Sigmoid colon (tissue), 7 donors: ENCODE measurements around the gene CLRN3. TPM values are rescaled to one million over a fixed set of nuclear protein-coding genes. Genes with fewer than 3 reads are reported as not detected.

ENCODE experiments used
- DNase-seq: peaks from one replicate; pipeline ENCODE4 v3.0.0-alpha.2; 2019
- H3K27ac ChIP-seq, 4 donors: fragments of 200-600 bp; sonication (generic); one replicate each; pipeline ENCODE4 v1.5.1; 2016 to 2019; ENCODE audit warnings: mild to moderate bottlenecking in 1 of 4
- H3K27me3 ChIP-seq, 3 donors: fragments of 200-600 bp; sonication (generic); one replicate each; pipeline ENCODE4 v1.5.1; 2019; ENCODE audit warnings: mild to moderate bottlenecking in 1 of 3
- H3K36me3 ChIP-seq, 4 donors: fragments of 200-600 bp; sonication (generic); one replicate each; pipeline ENCODE4 v1.5.1; 2016 to 2019
- H3K4me1 ChIP-seq, 4 donors: fragments of 200-600 bp; sonication (generic); one replicate each; pipeline ENCODE4 v1.5.1; 2017 to 2019
- H3K4me3 ChIP-seq, 4 donors: fragments of 200-600 bp; sonication (generic); one replicate each; pipeline ENCODE4 v1.5.1; 2017 to 2019; ENCODE audit warnings: mild to moderate bottlenecking in 2 of 4, moderate library complexity in 1 of 4
- H3K9me3 ChIP-seq, 4 donors: fragments of 200-600 bp in 3 of 4; sonication (generic) in 3 of 4; one replicate each; pipeline versions ENCODE4 v1.5.1 to v1.6.1; 2013 to 2019
- CTCF ChIP-seq, 4 experiments: fragments of 450-650 bp in 3 of 4; fragments of 200-600 bp in 1 of 4; IDR thresholded peaks; one replicate each; pipeline ENCODE4 v1.5.1; 2016 to 2019; ENCODE audit warnings: antibody characterized with exemption in 4 of 4, mild to moderate bottlenecking in 3 of 4, moderate library complexity in 2 of 4
- EP300 ChIP-seq, 4 donors: sonication (generic); formaldehyde crosslinking; IDR thresholded peaks; one replicate each; pipeline ENCODE4 v1.6.1; 2017; ENCODE audit warnings: antibody characterized with exemption in 4 of 4
- POLR2A ChIP-seq, 2 donors: fragments of 450-650 bp; IDR thresholded peaks; one replicate each; pipeline ENCODE4 v1.6.1; 2016; ENCODE audit warnings: antibody characterized with exemption in 2 of 2, mild to moderate bottlenecking in 2 of 2, moderate library complexity in 2 of 2
- POLR2AphosphoS5 ChIP-seq, 4 donors: sonication (generic); formaldehyde crosslinking; IDR thresholded peaks; one replicate each; pipeline ENCODE4 v1.6.1; 2017; ENCODE audit warnings: antibody characterized with exemption in 4 of 4
- WGBS, 2 donors: extraction: QIAGEN DNeasy Blood & Tissue Kit; methylation state at CpG; one replicate each; pipeline ENCODE4 v1.1.7; 2013; 5-methylcytosine and 5-hydroxymethylcytosine counted together
- intact Hi-C: fragments of 100-400 bp; cut with DNase I; formaldehyde crosslinking; loops from one replicate; pipeline ENCODE4 v1.15.1; 2023
- polyA plus RNA-seq, 3 donors: library from polyadenylated mRNA; stranded (reverse); fragments of 200-250 nt; gene quantifications; one replicate each; pipeline ENCODE4 v1.2.3, GENCODE V29; 2013
- total RNA-seq, 4 donors: library from RNA; depleted of rRNA; stranded (reverse); fragments of >200 nt; gene quantifications; one replicate each; pipeline ENCODE4 v1.1.0, GENCODE V29; 2016
- donor health status: healthy with polysubstance abuse.
- donor health status: Bipolar disorder and iron deficiency.
- donor health status: healthy.

Gene CLRN3
- total and polyA plus RNA-seq, 7 donors, result 37.8 to 88.9 (median 56.2) TPM; not detected in 4

GRCh38 chr10:127928021-127928806 is 35.5 kb upstream of the CLRN3 start:
- H3K4me1 ChIP-seq, result peaks cover 0 to 13% (median 3%) of the 10 kb centered on the region in 4 donors
- TF ChIP-seq POLR2AphosphoS5 (IDR thresholded peaks at IDR 0.05), result no peak
- no peak for TF ChIP-seq CTCF (IDR thresholded peaks at IDR 0.05)
- no peak for TF ChIP-seq EP300 (IDR thresholded peaks at IDR 0.05)
- TF ChIP-seq POLR2A (IDR thresholded peaks at IDR 0.05), result no peak
- H3K27ac ChIP-seq, result peak overlapping the region in 3 of 4 donors; percentile 9 to 50 (median 45)
- no peaks in the 10 kb centered on the region for H3K27me3 ChIP-seq
- H3K36me3 ChIP-seq, result no peaks in the 10 kb centered on the region
- no peak overlapping the region for H3K4me3 ChIP-seq
- peak; percentile 25 for DNase-seq
- intact Hi-C loops, result no loop called here
- WGBS, 2 donors, result 72 to 77% methylated on average over 10 of the region's 10 CpGs
- no peaks in the 10 kb centered on the region for H3K9me3 ChIP-seq

GRCh38 chr10:127926455-127926854 is 33.7 kb upstream of the CLRN3 start:
- Histone ChIP-seq H3K4me3 (no peak overlapping the region), H3K27me3 (no peaks in the 10 kb centered on the region), H3K27ac (peak overlapping the region in 2 of 4 donors; percentile 6 to 17), H3K36me3 (no peaks in the 10 kb centered on the region), H3K9me3 (no peaks in the 10 kb centered on the region), H3K4me1 (peaks cover 0 to 24% (median 17%) of the 10 kb centered on the region in 4 donors)
- TF ChIP-seq POLR2A (IDR thresholded peaks at IDR 0.05) (no peak), POLR2AphosphoS5 (IDR thresholded peaks at IDR 0.05) (no peak), CTCF (IDR thresholded peaks at IDR 0.05) (no peak), EP300 (IDR thresholded peaks at IDR 0.05) (no peak)
- DNase-seq, result peak; percentile 62
- WGBS, 2 donors, result 68 to 88% methylated on average over 8 of the region's 8 CpGs
- intact Hi-C loops, result no loop called here

GRCh38 chr10:127925471-127926207 is 32.9 kb upstream of the CLRN3 start:
- Histone ChIP-seq H3K4me1 (peaks cover 0 to 32% (median 17%) of the 10 kb centered on the region in 4 donors), H3K9me3 (no peaks in the 10 kb centered on the region), H3K36me3 (no peaks in the 10 kb centered on the region), H3K27me3 (no peaks in the 10 kb centered on the region), H3K27ac (peak overlapping the region in 2 of 4 donors; percentile 6 to 17), H3K4me3 (no peak overlapping the region)
- no peak for DNase-seq
- TF ChIP-seq CTCF (IDR thresholded peaks at IDR 0.05), result no peak
- no peak for TF ChIP-seq POLR2AphosphoS5 (IDR thresholded peaks at IDR 0.05)
- no peak for TF ChIP-seq POLR2A (IDR thresholded peaks at IDR 0.05)
- no peak for TF ChIP-seq EP300 (IDR thresholded peaks at IDR 0.05)
- 74 to 85% methylated on average over 6 of the region's 6 CpGs for WGBS, 2 donors
- intact Hi-C loops, result loop anchor here (2.0 kb wide), 1 partner anchor 27 kb away; no protein-coding TSS in a partner anchor

- Histone ChIP-seq H3K4me3 (no peak overlapping the region), H3K27ac (peak overlapping the region in 3 of 4 donors; percentile 51 to 62 (median 60)), H3K9me3 (no peaks in the 10 kb centered on the region), H3K4me1 (peaks cover 0 to 48% (median 27%) of the 10 kb centered on the region in 4 donors), H3K27me3 (no peaks in the 10 kb centered on the region), H3K36me3 (no peaks in the 10 kb centered on the region)
- no peak for DNase-seq
- 65 to 88% methylated on average over 1 of the region's 1 CpG for WGBS, 2 donors
- TF ChIP-seq EP300 (IDR thresholded peaks at IDR 0.05) (no peak), POLR2AphosphoS5 (IDR thresholded peaks at IDR 0.05) (no peak), POLR2A (IDR thresholded peaks at IDR 0.05) (no peak), CTCF (IDR thresholded peaks at IDR 0.05) (no peak)
- intact Hi-C loops, result loop anchor here (2.0 kb wide), 1 partner anchor 25 kb away; no protein-coding TSS in a partner anchor
Observed at GRCh38 chr10:127923646-127924045, 30.9 kb upstream of the CLRN3 start.
